ENCODE measurements around the gene MED7. TPM values are rescaled to one million over a fixed set of nuclear protein-coding genes. Genes with fewer than 3 reads are reported as not detected.

Gene MED7
- total RNA-seq, 6 experiments from 2014 or later: 3.5 to 6.1 (median 5.2) TPM

DNA sequence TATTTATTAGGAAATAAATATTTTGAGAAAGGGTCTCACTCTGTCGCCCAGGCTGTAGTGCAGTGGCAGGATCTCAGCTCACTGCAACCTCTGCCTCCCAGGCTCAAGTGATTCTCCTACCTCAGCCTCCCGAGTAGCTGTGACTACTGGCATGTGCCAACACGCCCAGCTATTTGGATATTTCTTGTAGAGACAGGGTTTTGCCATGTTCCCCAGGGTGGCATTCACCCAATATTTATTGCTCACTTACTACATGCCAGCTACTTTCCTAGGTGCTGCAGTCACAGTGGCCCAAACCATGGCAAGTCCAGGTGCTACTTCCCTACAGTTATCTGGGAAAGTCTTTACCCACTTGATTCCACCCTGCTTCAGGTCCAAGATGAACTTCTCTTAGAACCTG lies 8.3 kb upstream of the MED7 start:
- Histone ChIP-seq H3K27ac (no peak overlapping the region), H3K4me1 (no peaks in the 10 kb centered on the region), H3K4me3 (no peak overlapping the region), H3K36me3 (no peaks in the 10 kb centered on the region), H3K9me3 (no peaks in the 10 kb centered on the region), H3K27me3 (no peaks in the 10 kb centered on the region)
- WGBS (ENCODE audit: insufficient coverage, low coverage, low lambda C conversion rate, missing lambda C conversion rate): 83% methylated on average over 3 of the region's 3 CpGs
- no peak for ATAC-seq
- DNase-seq: no peak
- intact Hi-C loops (cut with DNase I): no loop called here
- TF ChIP-seq CTCF (IDR thresholded peaks at IDR 0.05) (no peak), POLR2A (IDR thresholded peaks at IDR 0.05) (no peak)

- ATAC-seq (peak; percentile 89 to 97 (median 92)), DNase-seq (peak in 1 of 3 donors; percentile 62)
- Histone ChIP-seq H3K9me3 (no peaks in the 10 kb centered on the region), H3K4me3 (no peak overlapping the region), H3K27me3 (no peaks in the 10 kb centered on the region), H3K4me1 (no peaks in the 10 kb centered on the region), H3K36me3 (no peaks in the 10 kb centered on the region), H3K27ac (no peak overlapping the region)
- peak; percentile 75 to 91 (median 88) for TF ChIP-seq CTCF (IDR thresholded peaks at IDR 0.05)
- no peak for TF ChIP-seq POLR2A (IDR thresholded peaks at IDR 0.05)
- intact Hi-C loops (cut with DNase I): no loop called here
- WGBS (ENCODE audit: insufficient coverage, low coverage, low lambda C conversion rate, missing lambda C conversion rate): 45% methylated on average over 10 of the region's 14 CpGs
Observed at GRCh38 chr5:157148734-157149615, 6.3 kb upstream of the MED7 start.

GRCh38 chr5:157143127-157143971 lies 684 bp upstream of the MED7 start:
- WGBS (ENCODE audit: insufficient coverage, low coverage, low lambda C conversion rate, missing lambda C conversion rate): 15% methylated on average over 33 of the region's 33 CpGs
- peak overlapping the region; percentile 84 to 89 (median 85) for H3K27ac ChIP-seq
- H3K27me3 ChIP-seq: no peaks in the 10 kb centered on the region
- peak overlapping the region; percentile 63 to 97 (median 85) for H3K4me3 ChIP-seq
- intact Hi-C loops (cut with DNase I): no loop called here
- ATAC-seq: peak; percentile 65 to 71 (median 70)
- H3K36me3 ChIP-seq: peaks cover 0 to 10% (median 0%) of the 10 kb centered on the region in 4 donors
- peak; percentile 33 to 56 (median 52) for DNase-seq
- H3K4me1 ChIP-seq: peaks cover 0 to 14% (median 0%) of the 10 kb centered on the region in 4 donors
- TF ChIP-seq POLR2A (IDR thresholded peaks at IDR 0.05) (peak; percentile 14), CTCF (IDR thresholded peaks at IDR 0.05) (no peak)
- H3K9me3 ChIP-seq: no peaks in the 10 kb centered on the region

DNA sequence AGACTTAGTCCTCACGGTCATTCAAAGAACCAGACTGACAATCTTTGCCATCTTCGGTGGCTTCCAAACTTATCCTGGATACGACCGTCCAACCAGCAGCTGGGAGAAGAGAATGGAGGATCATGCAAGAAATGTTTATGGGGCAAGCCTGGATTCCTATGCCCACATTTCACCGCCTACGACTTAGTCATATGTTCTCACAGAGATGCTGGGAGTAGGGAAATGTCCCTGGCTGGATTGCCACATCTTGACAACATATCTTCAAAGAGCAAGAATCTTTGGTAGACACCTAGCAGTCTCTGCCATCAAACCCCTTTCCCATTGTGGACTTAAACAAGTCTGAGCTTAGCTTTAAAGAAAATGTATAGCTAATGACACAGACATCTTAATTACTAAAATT lies 5.0 kb downstream of the MED7 start:
- peaks cover 0 to 12% (median 1%) of the 10 kb centered on the region in 4 donors for H3K36me3 ChIP-seq
- ATAC-seq (no peak), DNase-seq (no peak)
- 85% methylated on average over 4 of the region's 6 CpGs for whole genome bisulfite sequencing (ENCODE audit: insufficient coverage, low coverage, low lambda C conversion rate, missing lambda C conversion rate)
- no peaks in the 10 kb centered on the region for H3K9me3 ChIP-seq
- H3K27ac ChIP-seq: no peak overlapping the region
- intact Hi-C loops (cut with DNase I): no loop called here
- H3K27me3 ChIP-seq: no peaks in the 10 kb centered on the region
- TF ChIP-seq CTCF (IDR thresholded peaks at IDR 0.05): no peak
- TF ChIP-seq POLR2A (IDR thresholded peaks at IDR 0.05): no peak
- H3K4me3 ChIP-seq: no peak overlapping the region
- peaks cover 0 to 12% (median 0%) of the 10 kb centered on the region in 4 donors for H3K4me1 ChIP-seq

Data from right lobe of liver (tissue), 6 donors.